CD4-positive, alpha-beta T cell treated with Interleukin-21 for 1 hour (primary cell): ENCODE results near the gene HMX1.

ENCODE experiments used
- DNase-seq: peaks from one replicate; pipeline ENCODE4 v3.0.0-alpha.2; 2020

Gene HMX1

GRCh38 chr4:8871417-8872401 lies at the start of gene HMX1:
Gene HMX1 (minus strand): TSS chr4:8871839. CDS start chr4:8871614, 225 bp downstream.
- DNase-seq = no peak

- no peak for DNase-seq
Measured at GRCh38 chr4:8920969-8921368, 49.3 kb upstream of the HMX1 start.

- DNase-seq = no peak
Measured at GRCh38 chr4:8920289-8920965, 48.8 kb upstream of the HMX1 start.

- no peak for DNase-seq
Measured at GRCh38 chr4:8919651-8920288, 48.1 kb upstream of the HMX1 start.

GRCh38 chr4:8917868-8918783 lies 46.5 kb upstream of the HMX1 start:
- DNase-seq = peak; percentile 44

GRCh38 chr4:8917321-8917811 lies 45.7 kb upstream of the HMX1 start:
- no peak for DNase-seq

- no peak for DNase-seq
Measured at GRCh38 chr4:8916906-8917305, 45.3 kb upstream of the HMX1 start.

- DNase-seq = no peak
Measured at GRCh38 chr4:8916351-8916885, 44.8 kb upstream of the HMX1 start.

GRCh38 chr4:8915201-8916200 lies 43.9 kb upstream of the HMX1 start:
- no peak for DNase-seq

- DNase-seq = no peak
Measured at GRCh38 chr4:8914461-8915171, 43.0 kb upstream of the HMX1 start.

- DNase-seq = no peak
Measured at GRCh38 chr4:8913858-8914460, 42.3 kb upstream of the HMX1 start.

- no peak for DNase-seq
Measured at GRCh38 chr4:8913121-8913857, 41.6 kb upstream of the HMX1 start.

GRCh38 chr4:8912506-8912905 lies 40.9 kb upstream of the HMX1 start:
- DNase-seq = no peak

GRCh38 chr4:8912089-8912455 lies 40.4 kb upstream of the HMX1 start:
- DNase-seq = no peak

- DNase-seq = no peak
Measured at GRCh38 chr4:8911316-8912088, 39.9 kb upstream of the HMX1 start.

- DNase-seq = no peak
Measured at GRCh38 chr4:8910822-8911315, 39.2 kb upstream of the HMX1 start.

- DNase-seq = no peak
Measured at GRCh38 chr4:8910100-8910821, 38.6 kb upstream of the HMX1 start.
